HCT116 (cell line): ENCODE measurements around the gene KIF18B. TPM values are rescaled to one million over a fixed set of nuclear protein-coding genes. Genes with fewer than 3 reads are reported as not detected.

ENCODE experiments used
- ATAC-seq: fragments of 200-7000 bp; cut with Tn5 transposase; 2 replicates; pipeline ENCODE4 v1.9.1; 2020; ENCODE audit warnings: mild to moderate bottlenecking, moderate library complexity
- BruUV-seq: library from RNA; stranded (reverse); fragments of 400-500 nt; replicated peaks from 2 replicates; lab custom pipeline; 2021; lab: Mats Ljungman, UMichigan
- CTCF ChIA-PET: fragments of 300-600 bp; sonication (Branson Sonifier 250); formaldehyde crosslinking; loops from one replicate; lab custom pipeline; 2021; ENCODE audit warnings: antibody characterized with exemption; lab: Charles Lee
- POLR2A ChIA-PET: fragments of 300-600, 350-600 bp; sonication (Branson Sonifier 250); formaldehyde crosslinking; loops from one replicate; lab custom pipeline; 2021; ENCODE audit warnings: antibody characterized with exemption; lab: Charles Lee
- RAD21 ChIA-PET, 2 experiments: fragments of 300-600 bp; sonication (Branson Sonifier 250); formaldehyde crosslinking; loops; one replicate each; lab custom pipeline; 2023; ENCODE audit warnings: low total read pairs in 2 of 2; ENCODE audit not compliant: uncharacterized antibody in 2 of 2, unreplicated experiment in 2 of 2, low non-redundant PET in 1 of 2; lab: Charles Lee
- DNase-seq: peaks from one replicate; pipeline ENCODE4 v3.0.0-alpha.2; 2010; ENCODE audit warnings: low read depth, low spot score
- H2AFZ ChIP-seq: fragments of 200-600 bp; shearing (Covaris generic), sonication (generic); 2 replicates; pipeline ENCODE4 v1.6.1; 2017; ENCODE audit warnings: low read depth, mixed run types, mixed read lengths, antibody characterized with exemption, low read length; ENCODE audit not compliant: poor library complexity, severe bottlenecking
- H3K27ac ChIP-seq: 2 replicates; pipeline ENCODE4 v1.5.1; 2012; ENCODE audit warnings: low read depth, low read length
- H3K27me3 ChIP-seq: fragments of 200-600 bp; sonication (generic); 2 replicates; pipeline ENCODE4 v1.6.1; 2016; ENCODE audit warnings: mixed run types, low read length, mixed read lengths; ENCODE audit not compliant: insufficient read depth
- H3K36me3 ChIP-seq, 2 experiments: fragments of 200-500 bp in 1 of 2; fragments of 200-600 bp in 1 of 2; sonication (Bioruptor generic) in 1 of 2; sonication (generic) in 1 of 2; 2 replicates each; pipeline versions ENCODE4 v1.5.1 to v1.6.1; 2014 to 2016; ENCODE audit warnings: low read length in 2 of 2, inconsistent platforms in 1 of 2, mixed read lengths in 1 of 2, mixed run types in 1 of 2; ENCODE audit not compliant: insufficient read depth in 2 of 2, control insufficient read depth in 1 of 2
- H3K4me1 ChIP-seq, 2 experiments: fragments of 200-600 bp in 1 of 2; sonication (generic) in 1 of 2; 2 replicates each; pipeline versions ENCODE4 v1.5.1 to v1.6.1; 2012 to 2017; ENCODE audit warnings: low read length in 2 of 2, inconsistent platforms in 1 of 2, mild to moderate bottlenecking in 1 of 2, mixed read lengths in 1 of 2, mixed run types in 1 of 2, moderate library complexity in 1 of 2; ENCODE audit not compliant: insufficient read depth in 2 of 2, control insufficient read depth in 1 of 2
- H3K4me2 ChIP-seq: fragments of 200-600 bp; sonication (generic); 2 replicates; pipeline ENCODE4 v1.6.1; 2017; ENCODE audit warnings: mixed run types, low read length, mixed read lengths
- H3K4me3 ChIP-seq, 2 experiments: fragments of 200-600 bp in 1 of 2; sonication (generic) in 1 of 2; replicated peaks in 1 of 2; 2 replicates each; pipeline ENCODE4 v1.5.1; 2011 to 2016; ENCODE audit warnings: low read length in 2 of 2, control low read depth in 1 of 2, low read depth in 1 of 2, mild to moderate bottlenecking in 1 of 2, mixed read lengths in 1 of 2, mixed run types in 1 of 2
- H3K79me2 ChIP-seq: fragments of 200-600 bp; sonication (generic); 2 replicates; pipeline ENCODE4 v1.6.1; 2017; ENCODE audit warnings: mild to moderate bottlenecking, mixed run types, low read length, moderate library complexity, mixed read lengths; ENCODE audit not compliant: insufficient read depth
- H3K9ac ChIP-seq: fragments of 200-600 bp; sonication (generic); 2 replicates; pipeline ENCODE4 v1.6.1; 2016; ENCODE audit warnings: low read length, mixed read lengths
- H3K9me2 ChIP-seq: fragments of 200-600 bp; sonication (generic), shearing (Covaris generic); 2 replicates; pipeline ENCODE4 v1.6.1; 2017; ENCODE audit warnings: mixed run types, mild to moderate bottlenecking, moderate library complexity; ENCODE audit not compliant: insufficient read depth
- H3K9me3 ChIP-seq, 2 experiments: fragments of 200-500 bp in 1 of 2; fragments of 200-600 bp in 1 of 2; sonication (Bioruptor generic) in 1 of 2; sonication (generic) in 1 of 2; 2 replicates each; pipeline ENCODE4 v1.6.1; 2014 to 2017; ENCODE audit warnings: low read length in 2 of 2, mixed read lengths in 2 of 2, inconsistent platforms in 1 of 2, low read depth in 1 of 2, mild to moderate bottlenecking in 1 of 2, mixed run types in 1 of 2, moderate library complexity in 1 of 2; ENCODE audit not compliant: control insufficient read depth in 1 of 2, insufficient read depth in 1 of 2
- H4K20me1 ChIP-seq: fragments of 200-600 bp; sonication (generic), shearing (Covaris generic); 2 replicates; pipeline ENCODE4 v1.6.1; 2017; ENCODE audit warnings: mixed run types, mild to moderate bottlenecking, moderate library complexity; ENCODE audit not compliant: insufficient read depth
- CBX3 ChIP-seq: IDR thresholded peaks from 2 replicates; pipeline ENCODE4 v1.6.1; 2012; ENCODE audit warnings: low read depth
- EGR1 ChIP-seq: IDR thresholded peaks from 2 replicates; pipeline ENCODE4 v1.6.1; 2012; ENCODE audit warnings: low read depth
- ELF1 ChIP-seq: IDR thresholded peaks from 2 replicates; pipeline ENCODE4 v1.6.1; 2012; ENCODE audit warnings: low read depth, borderline replicate concordance
- FOSL1 ChIP-seq: IDR thresholded peaks from 2 replicates; pipeline ENCODE4 v1.6.1; 2012; ENCODE audit warnings: low read depth
- POLR2A ChIP-seq: IDR thresholded peaks from 2 replicates; pipeline ENCODE4 v1.7.0; 2011; ENCODE audit warnings: borderline replicate concordance; ENCODE audit not compliant: insufficient read depth, insufficient read length; ENCODE audit errors: extremely low read depth
- POLR2AphosphoS5 ChIP-seq: IDR thresholded peaks from 2 replicates; pipeline ENCODE4 v1.6.1; 2011; ENCODE audit warnings: mild to moderate bottlenecking, low read depth, low read length, moderate library complexity
- RAD21 ChIP-seq: IDR thresholded peaks from 2 replicates; pipeline ENCODE4 v1.6.1; 2012; ENCODE audit warnings: low read depth, mild to moderate bottlenecking
- SIN3A ChIP-seq: IDR thresholded peaks from 2 replicates; pipeline ENCODE4 v1.6.1; 2012; ENCODE audit warnings: low read depth
- SP1 ChIP-seq: IDR thresholded peaks from 2 replicates; pipeline ENCODE4 v1.6.1; 2012; ENCODE audit warnings: low read depth
- SRF ChIP-seq: IDR thresholded peaks from 2 replicates; pipeline ENCODE4 v1.6.1; 2012; ENCODE audit warnings: low read depth
- TCF7L2 ChIP-seq: IDR thresholded peaks from 2 replicates; pipeline ENCODE4 v1.7.0; 2011; ENCODE audit warnings: borderline replicate concordance, inconsistent platforms; ENCODE audit not compliant: insufficient read depth, insufficient read length; ENCODE audit errors: extremely low read depth
- YY1 ChIP-seq: IDR thresholded peaks from 2 replicates; pipeline ENCODE4 v1.6.1; 2011; ENCODE audit warnings: low read length, low read depth, moderate library complexity, mild to moderate bottlenecking; ENCODE audit not compliant: insufficient replicate concordance; ENCODE audit errors: extremely low read depth
- ZFX ChIP-seq: fragments of 450-650 bp; IDR thresholded peaks from 2 replicates; pipeline ENCODE4 v1.6.1; 2017
- ZNF274 ChIP-seq: fragments of 200-500 bp; sonication (Bioruptor generic); IDR thresholded peaks from 2 replicates; pipeline ENCODE4 v1.6.1; 2014; ENCODE audit warnings: mild to moderate bottlenecking, low read depth, low read length, inconsistent platforms
- intact Hi-C: fragments of 100-400 bp; cut with micrococcal nuclease; formaldehyde crosslinking; loops from 2 replicates; pipeline ENCODE4 v1.10.0; 2022
- total RNA-seq: library from RNA; stranded (reverse); gene quantifications from one replicate; pipeline ENCODE4 v1.2.1, GENCODE V29; 2021; ENCODE audit not compliant: unreplicated experiment
- TF ChIP-seq, protein P1 (sequence below): IDR thresholded peaks from 2 replicates; pipeline ENCODE4 v1.6.1; 2012; ENCODE audit warnings: low read depth
- TF ChIP-seq, protein P2 (sequence below): IDR thresholded peaks from 2 replicates; pipeline ENCODE4 v1.6.1; 2012
- TF ChIP-seq, protein P3 (sequence below): IDR thresholded peaks from 2 replicates; pipeline ENCODE4 v1.6.1; 2012
- TF ChIP-seq, protein P4 (sequence below), 3 experiments: fragments of 200-600 bp in 1 of 3; sonication (generic) in 1 of 3; IDR thresholded peaks in 2 of 3; conservative IDR thresholded peaks in 1 of 3; 2 replicates each; pipeline ENCODE4 v1.5.1; 2012 to 2017; ENCODE audit warnings: low read depth in 2 of 3, low read length in 2 of 3, antibody characterized with exemption in 1 of 3, borderline replicate concordance in 1 of 3, control low read depth in 1 of 3, mild to moderate bottlenecking in 1 of 3, mixed read lengths in 1 of 3, mixed run types in 1 of 3, moderate library complexity in 1 of 3; ENCODE audit not compliant: insufficient read depth in 1 of 3

The KIF18B gene
- total RNA-seq, 1 experiment from 2014 or later, result 76.4 TPM

DNA sequence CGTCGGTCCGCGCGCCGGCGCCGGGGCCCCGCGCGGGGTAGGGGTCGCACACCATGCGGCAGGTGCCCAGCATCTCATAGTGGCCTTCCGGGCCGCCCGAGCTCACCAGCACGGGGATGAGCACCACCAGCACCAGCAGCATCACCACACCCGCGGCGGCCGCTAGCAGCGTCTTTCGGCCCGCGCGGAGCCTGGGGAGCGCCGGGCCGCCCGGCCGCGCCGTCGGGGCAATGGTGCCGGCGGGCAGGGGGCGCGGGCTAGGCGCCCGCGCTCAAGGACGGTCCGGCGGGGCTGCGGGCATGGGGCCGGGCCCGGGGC, 20.3 kb upstream of the KIF18B start (continued):
- TF ChIP-seq, protein P1, sequence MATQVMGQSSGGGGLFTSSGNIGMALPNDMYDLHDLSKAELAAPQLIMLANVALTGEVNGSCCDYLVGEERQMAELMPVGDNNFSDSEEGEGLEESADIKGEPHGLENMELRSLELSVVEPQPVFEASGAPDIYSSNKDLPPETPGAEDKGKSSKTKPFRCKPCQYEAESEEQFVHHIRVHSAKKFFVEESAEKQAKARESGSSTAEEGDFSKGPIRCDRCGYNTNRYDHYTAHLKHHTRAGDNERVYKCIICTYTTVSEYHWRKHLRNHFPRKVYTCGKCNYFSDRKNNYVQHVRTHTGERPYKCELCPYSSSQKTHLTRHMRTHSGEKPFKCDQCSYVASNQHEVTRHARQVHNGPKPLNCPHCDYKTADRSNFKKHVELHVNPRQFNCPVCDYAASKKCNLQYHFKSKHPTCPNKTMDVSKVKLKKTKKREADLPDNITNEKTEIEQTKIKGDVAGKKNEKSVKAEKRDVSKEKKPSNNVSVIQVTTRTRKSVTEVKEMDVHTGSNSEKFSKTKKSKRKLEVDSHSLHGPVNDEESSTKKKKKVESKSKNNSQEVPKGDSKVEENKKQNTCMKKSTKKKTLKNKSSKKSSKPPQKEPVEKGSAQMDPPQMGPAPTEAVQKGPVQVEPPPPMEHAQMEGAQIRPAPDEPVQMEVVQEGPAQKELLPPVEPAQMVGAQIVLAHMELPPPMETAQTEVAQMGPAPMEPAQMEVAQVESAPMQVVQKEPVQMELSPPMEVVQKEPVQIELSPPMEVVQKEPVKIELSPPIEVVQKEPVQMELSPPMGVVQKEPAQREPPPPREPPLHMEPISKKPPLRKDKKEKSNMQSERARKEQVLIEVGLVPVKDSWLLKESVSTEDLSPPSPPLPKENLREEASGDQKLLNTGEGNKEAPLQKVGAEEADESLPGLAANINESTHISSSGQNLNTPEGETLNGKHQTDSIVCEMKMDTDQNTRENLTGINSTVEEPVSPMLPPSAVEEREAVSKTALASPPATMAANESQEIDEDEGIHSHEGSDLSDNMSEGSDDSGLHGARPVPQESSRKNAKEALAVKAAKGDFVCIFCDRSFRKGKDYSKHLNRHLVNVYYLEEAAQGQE, result no peak
- TF ChIP-seq ELF1 (no peak), SIN3A (no peak), POLR2AphosphoS5 (no peak)

DNA sequence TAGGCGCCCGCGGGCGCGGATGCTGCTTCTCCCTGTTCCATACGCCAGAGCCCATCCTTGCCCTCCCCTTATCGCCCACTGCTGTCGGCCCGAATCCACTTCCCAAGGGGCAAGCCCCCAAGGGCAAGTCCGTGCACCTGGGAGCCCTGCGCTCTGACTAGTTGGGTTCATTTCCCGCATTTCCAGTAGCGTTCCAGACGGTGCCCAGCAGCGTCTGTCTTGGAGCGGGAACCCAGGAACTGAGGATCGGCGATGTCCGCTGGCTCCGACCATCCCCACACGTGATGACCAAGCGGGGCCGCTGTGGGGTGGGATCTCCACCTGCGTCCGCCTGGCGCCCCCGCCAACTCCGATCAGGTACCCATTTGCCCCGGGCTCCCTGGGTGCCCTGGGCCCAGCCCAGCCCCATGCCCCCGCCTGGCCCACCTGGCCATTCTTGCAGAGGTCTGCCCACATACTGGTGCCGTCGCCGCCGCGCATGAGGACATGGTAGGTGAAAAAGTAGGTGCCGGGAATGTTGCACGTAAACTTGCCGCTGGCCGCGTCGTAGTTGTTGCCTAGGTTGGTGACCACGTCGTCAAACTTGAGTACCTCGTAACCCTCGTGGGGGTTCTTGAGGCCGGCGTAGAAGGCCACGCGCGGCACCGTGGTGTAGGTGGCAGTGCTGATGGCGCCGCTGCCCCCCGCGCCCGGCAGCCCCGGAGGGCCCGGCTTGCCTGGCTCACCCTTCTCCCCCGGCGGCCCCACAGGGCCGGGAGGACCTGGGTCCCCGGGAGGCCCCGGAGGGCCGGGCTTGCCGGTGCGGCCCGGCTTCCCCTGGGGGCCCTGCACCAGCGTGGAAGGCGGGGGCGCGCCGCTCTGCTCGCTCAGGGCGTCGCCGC, 19.7 kb upstream of the KIF18B start:
- Histone ChIP-seq H3K9me2 (no peaks in the 10 kb centered on the region), H3K79me2 (no peaks in the 10 kb centered on the region), H3K9me3 (no peaks in the 10 kb centered on the region), H3K4me2 (no peak overlapping the region), H3K27ac (no peak overlapping the region), H3K9ac (no peak overlapping the region), H3K4me3 (no peak overlapping the region), H2AFZ (no peak overlapping the region), H3K27me3 (no peaks in the 10 kb centered on the region), H3K36me3 (no peaks in the 10 kb centered on the region), H3K4me1 (peaks cover 6 to 14% of the 10 kb centered on the region in 2 experiments), H4K20me1 (no peaks in the 10 kb centered on the region)
- ChIA-PET CTCF (no interaction called here), POLR2A (no interaction called here), RAD21 (no interaction called here)
- DNase-seq (no peak), ATAC-seq (no peak)
- intact Hi-C loops, result no loop called here
- no TSS peak for BruUV-seq
- no peak for TF ChIP-seq YY1
- TF ChIP-seq, protein P2, sequence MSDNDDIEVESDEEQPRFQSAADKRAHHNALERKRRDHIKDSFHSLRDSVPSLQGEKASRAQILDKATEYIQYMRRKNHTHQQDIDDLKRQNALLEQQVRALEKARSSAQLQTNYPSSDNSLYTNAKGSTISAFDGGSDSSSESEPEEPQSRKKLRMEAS, result no peak
- TF ChIP-seq, protein P3, sequence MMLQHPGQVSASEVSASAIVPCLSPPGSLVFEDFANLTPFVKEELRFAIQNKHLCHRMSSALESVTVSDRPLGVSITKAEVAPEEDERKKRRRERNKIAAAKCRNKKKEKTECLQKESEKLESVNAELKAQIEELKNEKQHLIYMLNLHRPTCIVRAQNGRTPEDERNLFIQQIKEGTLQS, result no peak
- no peak for TF ChIP-seq SRF
- no peak for TF ChIP-seq EGR1
- TF ChIP-seq ZFX, result no peak
- TF ChIP-seq ELF1, result no peak
- TF ChIP-seq TCF7L2, result no peak
- TF ChIP-seq ZNF274, result no peak
- TF ChIP-seq FOSL1, result no peak
- TF ChIP-seq SIN3A, result no peak
- TF ChIP-seq POLR2A, result no peak
- no peak for TF ChIP-seq POLR2AphosphoS5
- no peak for TF ChIP-seq SP1
- no peak for TF ChIP-seq RAD21
- TF ChIP-seq CBX3, result no peak
- TF ChIP-seq, protein P4, sequence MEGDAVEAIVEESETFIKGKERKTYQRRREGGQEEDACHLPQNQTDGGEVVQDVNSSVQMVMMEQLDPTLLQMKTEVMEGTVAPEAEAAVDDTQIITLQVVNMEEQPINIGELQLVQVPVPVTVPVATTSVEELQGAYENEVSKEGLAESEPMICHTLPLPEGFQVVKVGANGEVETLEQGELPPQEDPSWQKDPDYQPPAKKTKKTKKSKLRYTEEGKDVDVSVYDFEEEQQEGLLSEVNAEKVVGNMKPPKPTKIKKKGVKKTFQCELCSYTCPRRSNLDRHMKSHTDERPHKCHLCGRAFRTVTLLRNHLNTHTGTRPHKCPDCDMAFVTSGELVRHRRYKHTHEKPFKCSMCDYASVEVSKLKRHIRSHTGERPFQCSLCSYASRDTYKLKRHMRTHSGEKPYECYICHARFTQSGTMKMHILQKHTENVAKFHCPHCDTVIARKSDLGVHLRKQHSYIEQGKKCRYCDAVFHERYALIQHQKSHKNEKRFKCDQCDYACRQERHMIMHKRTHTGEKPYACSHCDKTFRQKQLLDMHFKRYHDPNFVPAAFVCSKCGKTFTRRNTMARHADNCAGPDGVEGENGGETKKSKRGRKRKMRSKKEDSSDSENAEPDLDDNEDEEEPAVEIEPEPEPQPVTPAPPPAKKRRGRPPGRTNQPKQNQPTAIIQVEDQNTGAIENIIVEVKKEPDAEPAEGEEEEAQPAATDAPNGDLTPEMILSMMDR (IDR thresholded peaks at IDR 0.05 in 2 of 3, conservative IDR thresholded peaks at IDR 0.05 in 1 of 3; ENCODE audit: borderline replicate concordance in 1 of 3, insufficient read depth in 1 of 3, low read depth in 2 of 3, low read length in 2 of 3), result no peak
